OCI-LY7 (cell line): Measurements from ENCODE around the gene CCNDBP1.

Source experiments
- CTCF ChIP-seq: fragments of 200-600 bp; sonication (generic); conservative IDR thresholded peaks from 2 replicates; pipeline ENCODE4 v1.5.1; 2014; ENCODE audit warnings: mild to moderate bottlenecking, antibody characterized with exemption, low read length, moderate library complexity, mixed read lengths
- EZH2phosphoT487 ChIP-seq: fragments of 200-600 bp; sonication (generic); IDR thresholded peaks from 2 replicates; pipeline ENCODE4 v1.6.1; 2018; ENCODE audit warnings: low read depth, borderline replicate concordance, mild to moderate bottlenecking, mixed run types, antibody characterized with exemption, low read length, moderate library complexity, mixed read lengths

GRCh38 chr15:43219929-43220928 is 35.0 kb downstream of the CCNDBP1 start:
- TF ChIP-seq CTCF (no peak), EZH2phosphoT487 (no peak)
